SK-N-SH (cell line): Measurements from ENCODE around the gene CDK6.

ENCODE experiments used
- CTCF ChIP-seq: fragments of 200-600 bp; sonication (generic); IDR thresholded peaks from 2 replicates; pipeline ENCODE4 v1.6.1; 2017; ENCODE audit warnings: antibody characterized with exemption, mild to moderate bottlenecking, moderate library complexity
- EP300 ChIP-seq, 2 experiments: IDR thresholded peaks; 2 replicates each; pipeline versions ENCODE4 v1.4.0 to v1.6.1; 2012; ENCODE audit warnings: borderline replicate concordance in 1 of 2, low read depth in 1 of 2, low read length in 1 of 2
- EZH2phosphoT487 ChIP-seq: fragments of 200-600 bp; sonication (generic); IDR thresholded peaks from 2 replicates; pipeline ENCODE4 v1.6.1; 2017; ENCODE audit warnings: low read depth, mixed run types, mild to moderate bottlenecking, antibody characterized with exemption, moderate library complexity, borderline replicate concordance
- FOXJ3 ChIP-seq: sonication (generic); formaldehyde crosslinking; IDR thresholded peaks from 2 replicates; pipeline ENCODE4 v1.5.1; 2020; ENCODE audit warnings: mild to moderate bottlenecking, missing genetic modification reagents
- IRF3 ChIP-seq: fragments of 150-350 bp; IDR thresholded peaks from 2 replicates; pipeline ENCODE4 v1.6.1; 2016; ENCODE audit warnings: mild to moderate bottlenecking, low read depth, low read length
- JUND ChIP-seq: IDR thresholded peaks from 2 replicates; pipeline ENCODE4 v1.4.0; 2012
- MAX ChIP-seq: IDR thresholded peaks from 2 replicates; pipeline ENCODE4 v1.4.0; 2012; ENCODE audit warnings: low read depth
- MXI1 ChIP-seq: IDR thresholded peaks from 2 replicates; pipeline ENCODE4 v1.6.1; 2012; ENCODE audit warnings: mild to moderate bottlenecking, low read depth, low read length, improper control_type of control experiment
- NRF1 ChIP-seq: IDR thresholded peaks from 2 replicates; pipeline ENCODE4 v1.6.1; 2012; ENCODE audit warnings: low read depth, mild to moderate bottlenecking, low read length
- POLR2AphosphoS5 ChIP-seq: IDR thresholded peaks from 2 replicates; pipeline ENCODE4 v1.6.1; 2012; ENCODE audit warnings: low read depth, low read length
- RCOR1 ChIP-seq: fragments of 150-350 bp; IDR thresholded peaks from 2 replicates; pipeline ENCODE4 v1.6.1; 2017; ENCODE audit warnings: antibody characterized with exemption, low read length
- SMC3 ChIP-seq: IDR thresholded peaks from 2 replicates; pipeline ENCODE4 v1.6.1; 2012; ENCODE audit warnings: low read depth, low read length, improper control_type of control experiment
- TAF1 ChIP-seq: IDR thresholded peaks from 2 replicates; pipeline ENCODE4 v1.6.1; 2012; ENCODE audit warnings: low read depth, mild to moderate bottlenecking, low read length, moderate library complexity, borderline replicate concordance
- USF1 ChIP-seq: IDR thresholded peaks from 2 replicates; pipeline ENCODE4 v1.4.0; 2012; ENCODE audit warnings: low read depth, borderline replicate concordance

GRCh38 chr7:92750946-92751345 is 85.4 kb downstream of the CDK6 start:
- TF ChIP-seq MAX: no peak
- TF ChIP-seq CTCF: no peak
- no peak for TF ChIP-seq NRF1
- no peak for TF ChIP-seq EP300 (IDR thresholded peaks at IDR 0.05; ENCODE audit: borderline replicate concordance in 1 of 2, low read depth in 1 of 2, low read length in 1 of 2)
- TF ChIP-seq JUND: no peak; the same call in 1 of the 2 replicates
- TF ChIP-seq MXI1: no peak
- no peak for TF ChIP-seq EZH2phosphoT487
- TF ChIP-seq USF1: no peak
- no peak for TF ChIP-seq TAF1
- TF ChIP-seq POLR2AphosphoS5: no peak
- TF ChIP-seq RCOR1: no peak
- TF ChIP-seq IRF3: no peak
- no peak for TF ChIP-seq FOXJ3
- TF ChIP-seq SMC3: no peak
